Fibroblast of skin of scalp (primary cell): ENCODE data around the gene CHMP5. TPM values are rescaled to one million over a fixed set of nuclear protein-coding genes. Genes with fewer than 3 reads are reported as not detected.
A peak's percentile ranks its signal among the peaks of the same experiment; 100 is the strongest.

ENCODE experiments used
- DNase-seq: peaks from one replicate; pipeline ENCODE4 v3.0.0-alpha.2; 2013
- polyA plus RNA-seq, 2 experiments: library from polyadenylated mRNA; unstranded; fragments of 120-200 nt; gene quantifications; one replicate each; pipeline ENCODE4 v1.2.1, GENCODE V29; 2013; ENCODE audit not compliant: insufficient read length in 2 of 2

Gene CHMP5
- 69.7 TPM for polyA plus RNA-seq (2013, experiment 1 of 2; ENCODE audit: insufficient read length)
- polyA plus RNA-seq (2013, experiment 2 of 2; ENCODE audit: insufficient read length): 81.3 TPM

GRCh38 chr9:33264473-33265177, at the start of gene CHMP5, which contains the start of gene BAG1:
CHMP5 (plus strand) TSS chr9:33265049; CDS start chr9:33265079, 30 bp downstream.
BAG1 (minus strand) TSS chr9:33264708.
- peak; percentile 100 for DNase-seq

DNA sequence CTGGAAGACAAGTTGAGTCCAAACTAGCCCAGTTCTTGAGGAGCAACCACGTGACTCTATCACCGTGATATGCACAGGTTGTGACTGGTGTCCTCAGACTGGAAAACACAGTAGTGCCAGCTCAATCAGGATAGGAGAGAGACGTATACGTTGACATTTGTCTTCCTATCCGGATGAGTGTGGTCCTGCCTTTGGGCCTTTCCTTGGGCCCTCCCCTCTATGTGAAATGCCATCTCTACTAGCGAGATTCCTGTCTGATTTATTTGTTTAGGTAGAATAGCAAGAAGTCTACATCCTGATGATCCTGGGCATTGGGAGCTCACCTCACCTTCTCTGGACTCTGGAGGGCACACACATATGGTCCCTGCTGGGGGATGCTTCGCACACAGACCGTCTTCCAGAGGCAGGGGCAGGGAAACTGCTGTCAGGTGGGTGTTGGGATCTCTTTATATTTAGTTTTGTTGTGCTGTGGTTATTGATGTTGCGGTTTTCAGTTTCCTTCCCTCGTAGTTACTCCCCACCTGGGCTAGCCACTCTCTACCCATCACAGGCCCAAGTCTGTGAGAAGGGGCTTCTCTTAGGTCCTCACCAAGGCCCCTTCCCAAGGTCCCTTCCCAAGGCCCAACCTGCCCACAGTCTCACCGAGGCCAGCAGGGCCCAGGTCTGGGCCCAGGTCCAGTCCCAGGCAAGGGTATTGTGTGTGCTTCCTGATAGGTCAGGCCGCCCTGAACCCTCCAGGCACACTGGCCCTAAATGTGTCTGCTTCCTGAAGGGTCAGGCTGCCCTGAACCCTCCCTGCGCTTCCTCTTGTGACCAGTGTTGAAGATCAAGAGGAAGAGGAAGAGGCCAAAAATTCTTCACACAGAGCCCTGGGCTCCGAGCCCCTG, 43.9 kb upstream of the CHMP5 start:
- no peak for DNase-seq

GRCh38 chr9:33221568-33221884, 43.3 kb upstream of the CHMP5 start:
- no peak for DNase-seq

- no peak for DNase-seq
Observed at GRCh38 chr9:33222031-33222430, 42.8 kb upstream of the CHMP5 start.

DNA sequence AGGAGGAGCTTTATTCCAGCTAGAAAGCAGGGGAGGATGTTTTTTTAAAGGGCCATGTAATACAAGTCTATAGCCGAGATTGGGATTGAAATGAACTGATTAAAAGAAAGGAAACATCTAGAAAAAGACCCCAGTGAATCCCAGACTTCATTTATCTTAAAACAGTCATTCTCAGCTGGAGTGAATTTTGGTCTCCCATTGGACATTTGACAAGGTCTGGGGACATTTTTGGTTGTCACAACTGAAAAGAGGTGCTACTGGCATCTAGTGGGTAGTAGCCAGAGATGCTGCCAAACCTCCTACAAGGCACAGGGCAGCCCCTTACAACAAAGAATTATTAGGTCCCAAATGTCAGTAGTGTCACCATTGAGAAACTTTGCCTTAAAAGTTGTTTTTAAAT, 41.2 kb upstream of the CHMP5 start:
- DNase-seq: peak; percentile 53

GRCh38 chr9:33225319-33226147, 39.3 kb upstream of the CHMP5 start:
- peak; percentile 79 for DNase-seq

GRCh38 chr9:33227008-33227398, 37.8 kb upstream of the CHMP5 start:
- no peak for DNase-seq

GRCh38 chr9:33227741-33228140, 37.1 kb upstream of the CHMP5 start:
- DNase-seq: peak; percentile 23

- DNase-seq: no peak
Observed at GRCh38 chr9:33228606-33229005, 36.2 kb upstream of the CHMP5 start.

DNA sequence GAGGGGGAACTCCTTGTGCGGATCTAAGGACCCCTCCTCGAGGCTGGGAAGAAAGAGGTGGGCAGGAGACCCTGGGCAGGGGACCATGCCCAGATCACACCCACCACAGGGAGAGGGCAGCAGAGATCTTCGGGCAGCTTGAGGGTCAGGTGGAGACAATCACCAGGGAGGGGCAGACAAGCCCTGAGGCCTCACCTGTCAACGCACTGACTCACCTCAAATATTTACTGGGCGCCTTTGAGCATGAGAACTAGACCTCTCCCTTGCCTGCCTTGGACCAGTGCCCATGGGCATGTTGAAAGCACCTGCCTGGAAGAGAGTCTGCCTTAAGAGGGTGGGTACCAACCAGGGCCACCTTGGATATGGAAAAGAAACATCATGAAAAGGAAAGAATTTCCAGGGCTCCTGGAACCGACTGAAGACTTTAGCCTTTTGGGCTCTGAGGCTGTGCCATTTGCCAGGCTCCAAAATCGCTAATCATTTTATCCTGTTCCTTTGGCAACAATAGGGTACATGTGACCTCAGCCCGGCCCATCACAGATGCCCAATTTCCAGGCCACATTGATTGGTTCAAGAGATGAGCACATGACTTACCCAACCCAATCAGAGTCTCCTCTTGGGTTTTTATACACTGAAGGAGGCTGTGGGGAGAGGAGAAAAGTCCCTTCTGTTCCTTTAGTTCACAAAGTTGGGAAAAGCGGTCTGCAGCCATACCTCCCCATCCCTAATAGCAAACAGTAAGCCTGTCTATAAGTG, 35.3 kb upstream of the CHMP5 start:
- no peak for DNase-seq

DNA sequence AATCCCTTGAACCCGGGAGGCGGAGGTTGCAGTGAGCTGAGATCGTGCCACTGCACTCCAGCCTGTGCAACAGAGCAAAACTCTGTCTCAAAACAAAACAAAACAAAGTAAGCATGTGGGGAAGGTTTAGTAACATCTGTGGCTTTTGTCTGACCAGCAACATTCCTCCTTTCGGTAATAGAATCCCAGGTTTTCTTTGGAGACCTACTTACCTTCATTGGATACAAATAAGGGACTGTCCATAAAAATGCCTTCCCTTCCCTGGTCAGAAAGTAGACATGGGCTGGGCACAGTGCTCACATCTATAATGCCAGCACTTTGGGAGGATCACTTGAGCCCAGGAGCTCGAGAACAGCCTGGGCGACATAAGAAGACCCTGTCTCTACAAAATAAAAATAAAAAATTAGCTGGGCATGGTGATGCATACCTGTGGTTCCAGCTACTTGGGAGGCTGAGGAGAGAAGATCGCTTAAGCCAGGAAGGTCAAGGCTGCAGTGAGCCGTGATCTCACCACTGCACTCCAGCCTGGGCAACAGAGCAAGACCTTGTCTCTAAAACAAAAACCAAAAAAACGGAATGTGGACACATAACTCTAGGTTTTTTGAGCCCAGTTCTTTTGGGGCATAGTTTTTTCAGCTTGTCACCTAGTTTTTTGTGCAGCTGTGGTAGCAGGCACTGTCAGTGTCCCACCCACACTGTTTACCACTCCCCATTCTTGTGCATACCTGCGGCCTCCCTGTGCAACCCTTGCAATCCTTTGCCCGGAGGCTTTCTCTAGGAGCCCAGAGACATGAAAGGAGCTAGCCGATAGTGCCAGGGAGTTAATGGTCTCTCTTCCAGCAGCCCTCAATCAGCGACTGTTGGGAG, 33.9 kb upstream of the CHMP5 start:
- DNase-seq: no peak

- DNase-seq: no peak
Observed at GRCh38 chr9:33231623-33231942, 33.3 kb upstream of the CHMP5 start.

GRCh38 chr9:33232815-33233214, 32.0 kb upstream of the CHMP5 start:
- no peak for DNase-seq

GRCh38 chr9:33233626-33234342, 31.1 kb upstream of the CHMP5 start:
- DNase-seq: peak; percentile 78

- DNase-seq: no peak
Observed at GRCh38 chr9:33234511-33235467, 30.1 kb upstream of the CHMP5 start.

GRCh38 chr9:33236571-33236970, 28.3 kb upstream of the CHMP5 start:
- DNase-seq: no peak

DNA sequence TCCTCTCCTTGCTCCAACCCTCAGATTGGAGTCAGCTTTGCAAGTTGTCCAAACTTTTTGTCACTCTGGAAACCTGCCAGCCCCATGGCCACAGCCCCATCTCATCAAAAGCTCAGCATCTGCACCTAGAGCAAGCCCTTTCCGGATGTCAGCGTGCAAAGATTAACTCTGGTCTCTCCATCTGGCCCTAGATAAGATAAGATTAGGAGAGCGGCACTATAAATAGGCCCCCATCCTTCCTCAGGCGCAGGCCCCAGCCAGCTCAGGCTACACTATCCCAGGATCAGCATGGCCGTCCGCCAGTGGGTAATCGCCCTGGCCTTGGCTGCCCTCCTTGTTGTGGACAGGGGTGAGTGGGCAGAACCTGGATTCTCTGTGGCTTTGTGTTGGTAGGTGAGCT, 24.9 kb upstream of the CHMP5 start, which contains the start of gene SPINK4:
Gene SPINK4, plus strand, starts transcription at position 247 of the 400 bp plus-strand sequence. Its CDS starts 42 bp downstream, at position 289.
- no peak for DNase-seq

- DNase-seq: no peak
Observed at GRCh38 chr9:33241298-33241697, 23.6 kb upstream of the CHMP5 start.

- DNase-seq: no peak
Observed at GRCh38 chr9:33242609-33243134, 22.2 kb upstream of the CHMP5 start.
